ENCODE measurements around the gene HAO2. TPM values are rescaled to one million over a fixed set of nuclear protein-coding genes. Genes with fewer than 3 reads are reported as not detected.

Gene HAO2
- total RNA-seq, 1 donor from 2014 or later: not detected

DNA sequence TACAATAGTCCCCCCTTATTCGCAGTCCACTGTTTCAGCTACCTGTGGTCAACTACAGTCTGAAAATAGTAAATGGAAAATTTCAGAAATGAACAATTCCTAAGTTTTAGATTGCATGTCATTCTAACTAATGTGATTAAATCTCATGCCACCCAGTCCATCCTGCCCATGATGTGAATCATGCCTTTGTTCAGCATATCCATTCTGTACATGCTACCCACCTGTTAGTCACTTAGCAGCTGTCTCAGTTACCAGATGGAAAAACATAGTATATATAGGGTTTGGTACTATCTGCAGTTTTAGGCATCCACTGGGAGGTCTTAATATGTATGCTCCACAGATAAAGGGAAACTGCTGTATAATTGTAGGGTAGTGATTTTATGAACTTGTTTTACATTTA lies 16.6 kb upstream of the HAO2 start:
- Histone ChIP-seq H3K4me2 (ENCODE audit: low read length) (no peak overlapping the region), H3K27me3 (ENCODE audit: insufficient read depth, low read length) (no peaks in the 10 kb centered on the region), H2AFZ (ENCODE audit: low read depth, low read length) (no peak overlapping the region), H3K79me2 (ENCODE audit: insufficient read depth, low read length) (no peaks in the 10 kb centered on the region), H3K9ac (ENCODE audit: low read length) (no peak overlapping the region), H3K4me1 (ENCODE audit: insufficient read depth, low read length) (no peaks in the 10 kb centered on the region), H3K4me3 (ENCODE audit: insufficient read depth, low read depth, low read length) (no peak overlapping the region), H3K36me3 (ENCODE audit: insufficient read depth, low read length) (no peaks in the 10 kb centered on the region), H3K27ac (ENCODE audit: low read depth, low read length) (no peak overlapping the region), H3K9me3 (ENCODE audit: insufficient read depth, low read depth, low read length) (no peaks in the 10 kb centered on the region), H4K20me1 (ENCODE audit: insufficient read depth, low read length) (no peaks in the 10 kb centered on the region)
- Mint-ChIP-seq H3K27me3 (ENCODE audit: low read depth, unreplicated experiment) (peaks cover 1% of the 10 kb centered on the region), H3K4me1 (ENCODE audit: low read depth, unreplicated experiment) (peaks cover 7% of the 10 kb centered on the region), H3K36me3 (ENCODE audit: low read depth, unreplicated experiment) (no peaks in the 10 kb centered on the region), H3K27ac (ENCODE audit: unreplicated experiment) (no peak overlapping the region), H3K9me3 (ENCODE audit: unreplicated experiment) (peaks cover 3% of the 10 kb centered on the region), H3K4me3 (ENCODE audit: unreplicated experiment) (no peak overlapping the region)
- FAIRE-seq (no peak), DNase-seq (ENCODE audit: low read depth) (no peak)
- no peak for TF ChIP-seq EZH2 (IDR thresholded peaks at IDR 0.05; ENCODE audit: insufficient read depth, low read length)
- TF ChIP-seq, protein P1, sequence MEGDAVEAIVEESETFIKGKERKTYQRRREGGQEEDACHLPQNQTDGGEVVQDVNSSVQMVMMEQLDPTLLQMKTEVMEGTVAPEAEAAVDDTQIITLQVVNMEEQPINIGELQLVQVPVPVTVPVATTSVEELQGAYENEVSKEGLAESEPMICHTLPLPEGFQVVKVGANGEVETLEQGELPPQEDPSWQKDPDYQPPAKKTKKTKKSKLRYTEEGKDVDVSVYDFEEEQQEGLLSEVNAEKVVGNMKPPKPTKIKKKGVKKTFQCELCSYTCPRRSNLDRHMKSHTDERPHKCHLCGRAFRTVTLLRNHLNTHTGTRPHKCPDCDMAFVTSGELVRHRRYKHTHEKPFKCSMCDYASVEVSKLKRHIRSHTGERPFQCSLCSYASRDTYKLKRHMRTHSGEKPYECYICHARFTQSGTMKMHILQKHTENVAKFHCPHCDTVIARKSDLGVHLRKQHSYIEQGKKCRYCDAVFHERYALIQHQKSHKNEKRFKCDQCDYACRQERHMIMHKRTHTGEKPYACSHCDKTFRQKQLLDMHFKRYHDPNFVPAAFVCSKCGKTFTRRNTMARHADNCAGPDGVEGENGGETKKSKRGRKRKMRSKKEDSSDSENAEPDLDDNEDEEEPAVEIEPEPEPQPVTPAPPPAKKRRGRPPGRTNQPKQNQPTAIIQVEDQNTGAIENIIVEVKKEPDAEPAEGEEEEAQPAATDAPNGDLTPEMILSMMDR (IDR thresholded peaks at IDR 0.05; ENCODE audit: insufficient read depth, low read depth, low read length): no peak

DNA sequence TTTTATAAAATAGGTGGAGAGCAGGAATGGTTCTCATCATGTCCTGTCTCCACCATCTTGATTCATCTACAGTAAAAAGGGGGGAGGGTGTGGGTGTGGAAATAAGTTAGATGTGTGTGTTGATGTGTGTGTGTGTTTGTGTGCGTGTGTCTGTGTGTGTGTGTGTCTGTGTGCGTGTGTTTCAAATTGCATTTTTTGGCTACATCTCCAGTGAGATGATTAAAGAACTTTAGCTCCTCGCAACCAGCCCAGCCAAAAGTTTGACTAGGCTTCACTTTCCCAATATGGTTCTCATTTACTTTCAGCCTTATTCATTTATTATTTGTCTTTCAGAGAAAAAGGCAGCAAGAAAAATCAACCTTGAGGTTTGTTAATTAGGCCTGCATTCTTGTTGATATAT lies 14.7 kb upstream of the HAO2 start:
- Histone ChIP-seq H3K79me2 (ENCODE audit: insufficient read depth, low read length) (no peaks in the 10 kb centered on the region), H3K4me3 (ENCODE audit: insufficient read depth, low read depth, low read length) (no peak overlapping the region)

DNA sequence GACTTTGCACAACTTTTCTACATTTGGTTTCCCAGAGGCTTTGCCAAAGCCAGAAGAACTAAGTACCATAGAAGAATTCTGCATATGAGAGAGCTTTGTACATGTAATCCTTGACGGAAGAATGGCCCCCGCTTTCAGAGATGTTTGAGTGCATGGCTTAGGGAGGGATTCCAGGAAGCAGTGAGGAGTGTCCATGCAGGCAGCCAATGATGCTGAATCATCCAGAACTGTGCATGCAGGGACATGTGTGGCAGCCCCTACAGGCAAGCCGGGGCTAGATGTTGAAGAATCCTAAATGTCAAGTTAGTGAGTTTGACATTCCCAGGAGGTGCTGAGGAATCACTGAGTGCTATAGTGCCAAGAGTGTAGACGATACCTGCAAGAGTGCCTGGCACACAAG lies 9.9 kb upstream of the HAO2 start:
- no peak overlapping the region for H3K27ac Mint-ChIP-seq (ENCODE audit: unreplicated experiment)
- DNase-seq (ENCODE audit: low read depth) (no peak), FAIRE-seq (no peak)
- no peak for TF ChIP-seq EZH2 (IDR thresholded peaks at IDR 0.05; ENCODE audit: insufficient read depth, low read length)
- TF ChIP-seq, protein P1 (IDR thresholded peaks at IDR 0.05; ENCODE audit: insufficient read depth, low read depth, low read length): no peak
- peaks cover 3% of the 10 kb centered on the region for H3K9me3 Mint-ChIP-seq (ENCODE audit: unreplicated experiment)
- H2AFZ ChIP-seq (ENCODE audit: low read depth, low read length): no peak overlapping the region
- H3K4me1 ChIP-seq (ENCODE audit: insufficient read depth, low read length): no peaks in the 10 kb centered on the region
- no peaks in the 10 kb centered on the region for H3K79me2 ChIP-seq (ENCODE audit: insufficient read depth, low read length)
- H4K20me1 ChIP-seq (ENCODE audit: insufficient read depth, low read length): no peaks in the 10 kb centered on the region
- H3K4me3 Mint-ChIP-seq (ENCODE audit: unreplicated experiment): no peak overlapping the region
- H3K9ac ChIP-seq (ENCODE audit: low read length): no peak overlapping the region
- H3K27me3 ChIP-seq (ENCODE audit: insufficient read depth, low read length): peaks cover 3% of the 10 kb centered on the region
- H3K4me1 Mint-ChIP-seq (ENCODE audit: low read depth, unreplicated experiment): peaks cover 7% of the 10 kb centered on the region
- no peak overlapping the region for H3K4me3 ChIP-seq (ENCODE audit: insufficient read depth, low read depth, low read length)
- no peak overlapping the region for H3K27ac ChIP-seq (ENCODE audit: low read depth, low read length)
- H3K36me3 Mint-ChIP-seq (ENCODE audit: low read depth, unreplicated experiment): no peaks in the 10 kb centered on the region
- no peaks in the 10 kb centered on the region for H3K36me3 ChIP-seq (ENCODE audit: insufficient read depth, low read length)
- no peak overlapping the region for H3K4me2 ChIP-seq (ENCODE audit: low read length)
- H3K9me3 ChIP-seq (ENCODE audit: insufficient read depth, low read depth, low read length): no peaks in the 10 kb centered on the region
- no peaks in the 10 kb centered on the region for H3K27me3 Mint-ChIP-seq (ENCODE audit: low read depth, unreplicated experiment)

More for the DNA sequence above, 14.7 kb upstream of the HAO2 start:
- Histone ChIP-seq H3K36me3 (ENCODE audit: insufficient read depth, low read length) (no peaks in the 10 kb centered on the region), H3K27ac (ENCODE audit: low read depth, low read length) (no peak overlapping the region), H3K9me3 (ENCODE audit: insufficient read depth, low read depth, low read length) (no peaks in the 10 kb centered on the region), H2AFZ (ENCODE audit: low read depth, low read length) (no peak overlapping the region), H4K20me1 (ENCODE audit: insufficient read depth, low read length) (no peaks in the 10 kb centered on the region), H3K4me1 (ENCODE audit: insufficient read depth, low read length) (no peaks in the 10 kb centered on the region), H3K9ac (ENCODE audit: low read length) (no peak overlapping the region), H3K27me3 (ENCODE audit: insufficient read depth, low read length) (no peaks in the 10 kb centered on the region), H3K4me2 (ENCODE audit: low read length) (no peak overlapping the region)
- DNase-seq (ENCODE audit: low read depth) (no peak), FAIRE-seq (no peak)
- H3K9me3 Mint-ChIP-seq (ENCODE audit: unreplicated experiment): peaks cover 3% of the 10 kb centered on the region
- peaks cover 1% of the 10 kb centered on the region for H3K27me3 Mint-ChIP-seq (ENCODE audit: low read depth, unreplicated experiment)
- TF ChIP-seq, protein P1 (IDR thresholded peaks at IDR 0.05; ENCODE audit: insufficient read depth, low read depth, low read length): no peak
- no peak for TF ChIP-seq EZH2 (IDR thresholded peaks at IDR 0.05; ENCODE audit: insufficient read depth, low read length)
- peaks cover 7% of the 10 kb centered on the region for H3K4me1 Mint-ChIP-seq (ENCODE audit: low read depth, unreplicated experiment)
- H3K27ac Mint-ChIP-seq (ENCODE audit: unreplicated experiment): no peak overlapping the region
- H3K4me3 Mint-ChIP-seq (ENCODE audit: unreplicated experiment): no peak overlapping the region
- no peaks in the 10 kb centered on the region for H3K36me3 Mint-ChIP-seq (ENCODE audit: low read depth, unreplicated experiment)
